IPS DF 6.9 (cell line): ENCODE data around the gene PRR5.
"Not testable (repeated sequence)": the region's sequence is repeated elsewhere in the genome, so short reads cannot be mapped to it uniquely, and the experiment has no call there.

Experiments
- DNase-seq: peaks from one replicate; pipeline ENCODE4 v3.0.0-alpha.2; 2013; ENCODE audit warnings: low read depth, low spot score
- H3K27ac ChIP-seq: one replicate; pipeline ENCODE4 v1.5.1; 2013; ENCODE audit warnings: low read length, control low read depth
- H3K27me3 ChIP-seq: 2 replicates; pipeline ENCODE4 v1.6.1; 2013; ENCODE audit warnings: mild to moderate bottlenecking, low read length; ENCODE audit not compliant: control insufficient read depth, insufficient read depth
- H3K36me3 ChIP-seq: 2 replicates; pipeline ENCODE4 v1.6.1; 2013; ENCODE audit warnings: low read length; ENCODE audit not compliant: control insufficient read depth, insufficient read depth
- H3K4me1 ChIP-seq: 2 replicates; pipeline ENCODE4 v1.6.1; 2013; ENCODE audit warnings: low read length; ENCODE audit not compliant: control insufficient read depth, insufficient read depth
- H3K4me3 ChIP-seq: 2 replicates; pipeline ENCODE4 v1.5.1; 2013; ENCODE audit warnings: mild to moderate bottlenecking, low read length
- H3K9me3 ChIP-seq: 2 replicates; pipeline ENCODE4 v1.6.1; 2013; ENCODE audit warnings: low read length, inconsistent platforms; ENCODE audit not compliant: control insufficient read depth, insufficient read depth
- WGBS: extraction: QIAGEN DNeasy Blood & Tissue Kit; methylation state at CpG from one replicate; pipeline ENCODE4 v1.1.7; 2013; ENCODE audit warnings: mixed read lengths, missing lambda C conversion rate; ENCODE audit not compliant: insufficient read length, insufficient coverage; 5-methylcytosine and 5-hydroxymethylcytosine counted together

Gene PRR5

GRCh38 chr22:44735518-44736428, 33.8 kb downstream of the PRR5 start:
- H3K9me3 ChIP-seq: no peaks in the 10 kb centered on the region
- no peaks in the 10 kb centered on the region; the same call in 1 of the 2 replicates for H3K36me3 ChIP-seq
- DNase-seq: peak; percentile 54
- no peak overlapping the region for H3K4me3 ChIP-seq
- peaks cover 11% of the 10 kb centered on the region; the same call in 1 of the 2 replicates for H3K4me1 ChIP-seq
- H3K27me3 ChIP-seq: no peaks in the 10 kb centered on the region
- no CpG with 5 or more reads among the region's 28 CpGs for WGBS
- H3K27ac ChIP-seq: no peak overlapping the region

- WGBS: no CpG with 5 or more reads among the region's 52 CpGs
- Histone ChIP-seq H3K27ac (no peak overlapping the region), H3K36me3 (no peaks in the 10 kb centered on the region; the same call in 1 of the 2 replicates), H3K27me3 (no peaks in the 10 kb centered on the region), H3K4me1 (peaks cover 11% of the 10 kb centered on the region; the same call in 1 of the 2 replicates), H3K9me3 (no peaks in the 10 kb centered on the region), H3K4me3 (no peak overlapping the region)
- no peak for DNase-seq
Measured at GRCh38 chr22:44736581-44737405, 34.8 kb downstream of the PRR5 start.

GRCh38 chr22:44737406-44738346, 35.7 kb downstream of the PRR5 start:
- Histone ChIP-seq H3K9me3 (no peaks in the 10 kb centered on the region), H3K4me1 (peaks cover 9% of the 10 kb centered on the region; the same call in 1 of the 2 replicates), H3K4me3 (no peak overlapping the region), H3K27me3 (no peaks in the 10 kb centered on the region), H3K27ac (no peak overlapping the region), H3K36me3 (no peaks in the 10 kb centered on the region; the same call in 1 of the 2 replicates)
- no peak for DNase-seq
- no CpG with 5 or more reads among the region's 32 CpGs for WGBS

GRCh38 chr22:44738347-44738715, 36.3 kb downstream of the PRR5 start:
- no CpG with 5 or more reads among the region's 14 CpGs for WGBS
- peaks cover 9% of the 10 kb centered on the region; the same call in 1 of the 2 replicates for H3K4me1 ChIP-seq
- H3K4me3 ChIP-seq: no peak overlapping the region
- H3K27me3 ChIP-seq: no peaks in the 10 kb centered on the region
- H3K36me3 ChIP-seq: no peaks in the 10 kb centered on the region; the same call in 1 of the 2 replicates
- no peak overlapping the region for H3K27ac ChIP-seq
- no peak for DNase-seq
- no peaks in the 10 kb centered on the region for H3K9me3 ChIP-seq

- Histone ChIP-seq H3K4me1 (peaks cover 9% of the 10 kb centered on the region; the same call in 1 of the 2 replicates), H3K36me3 (no peaks in the 10 kb centered on the region; the same call in 1 of the 2 replicates), H3K4me3 (no peak overlapping the region), H3K27me3 (no peaks in the 10 kb centered on the region), H3K27ac (no peak overlapping the region), H3K9me3 (no peaks in the 10 kb centered on the region)
- WGBS: no CpG with 5 or more reads among the region's 5 CpGs
- DNase-seq: no peak
Measured at GRCh38 chr22:44739024-44739423, 37.0 kb downstream of the PRR5 start.

GRCh38 chr22:44739666-44740065, 37.7 kb downstream of the PRR5 start:
- H3K27me3 ChIP-seq, H3K4me1 ChIP-seq, H3K36me3 ChIP-seq, DNase-seq, H3K27ac ChIP-seq, H3K9me3 ChIP-seq, H3K4me3 ChIP-seq: not testable (repeated sequence)
- WGBS: no CpG with 5 or more reads among the region's 10 CpGs

GRCh38 chr22:44740307-44740706, 38.3 kb downstream of the PRR5 start:
- Histone ChIP-seq H3K27ac (no peak overlapping the region), H3K27me3 (no peaks in the 10 kb centered on the region), H3K4me1 (peaks cover 9% of the 10 kb centered on the region; the same call in 1 of the 2 replicates), H3K4me3 (no peak overlapping the region), H3K9me3 (no peaks in the 10 kb centered on the region), H3K36me3 (no peaks in the 10 kb centered on the region; the same call in 1 of the 2 replicates)
- no CpG with 5 or more reads among the region's 17 CpGs for WGBS
- no peak for DNase-seq

GRCh38 chr22:44741929-44742328, 39.9 kb downstream of the PRR5 start:
- Histone ChIP-seq H3K27me3 (no peaks in the 10 kb centered on the region), H3K4me1 (peaks cover 9% of the 10 kb centered on the region; the same call in 1 of the 2 replicates), H3K27ac (no peak overlapping the region), H3K36me3 (no peaks in the 10 kb centered on the region), H3K9me3 (no peaks in the 10 kb centered on the region), H3K4me3 (no peak overlapping the region)
- no peak for DNase-seq
- no CpG with 5 or more reads among the region's 9 CpGs for WGBS

GRCh38 chr22:44743247-44743646, 41.2 kb downstream of the PRR5 start:
- Histone ChIP-seq H3K27me3 (no peaks in the 10 kb centered on the region), H3K36me3 (no peaks in the 10 kb centered on the region), H3K4me1 (peaks cover 2% of the 10 kb centered on the region; the same call in 1 of the 2 replicates), H3K27ac (no peak overlapping the region), H3K9me3 (no peaks in the 10 kb centered on the region), H3K4me3 (no peak overlapping the region)
- no CpG with 5 or more reads among the region's 11 CpGs for WGBS
- no peak for DNase-seq
